GM23338 (cell line): ENCODE measurements around the gene SURF4. TPM values are rescaled to one million over a fixed set of nuclear protein-coding genes. Genes with fewer than 3 reads are reported as not detected.

Experiments
- ATAC-seq: fragments of 200-7000 bp; cut with Tn5 transposase; 3 replicates; pipeline ENCODE4 v1.9.1; 2020
- DNase-seq: peaks from one replicate; pipeline ENCODE4 v3.0.0-alpha.2; 2015; ENCODE audit warnings: low spot score
- H2AFZ ChIP-seq: fragments of 200-600 bp; sonication (generic); 2 replicates; pipeline ENCODE4 v1.8.0; 2016; ENCODE audit warnings: antibody characterized with exemption, mild to moderate bottlenecking, moderate library complexity
- H3F3A ChIP-seq: fragments of 200-600 bp; sonication (generic); replicated peaks from 2 replicates; pipeline ENCODE4 v1.8.0; 2017; ENCODE audit warnings: antibody characterized with exemption, mixed run types, low read depth
- H3K27ac ChIP-seq: fragments of 200-600 bp; sonication (generic); 2 replicates; pipeline ENCODE4 v1.6.1; 2016; ENCODE audit warnings: low read depth
- H3K27me3 ChIP-seq: fragments of 200-600 bp; sonication (generic); 2 replicates; pipeline ENCODE4 v1.8.0; 2016; ENCODE audit warnings: mild to moderate bottlenecking, mixed run types, moderate library complexity; ENCODE audit not compliant: insufficient read depth
- H3K36me3 ChIP-seq: fragments of 200-600 bp; sonication (generic); 2 replicates; pipeline ENCODE4 v1.8.0; 2016; ENCODE audit warnings: mild to moderate bottlenecking; ENCODE audit not compliant: insufficient read depth
- H3K4me1 ChIP-seq: fragments of 200-600 bp; sonication (generic); 2 replicates; pipeline ENCODE4 v1.8.0; 2016; ENCODE audit warnings: mild to moderate bottlenecking, moderate library complexity; ENCODE audit not compliant: insufficient read depth
- H3K4me2 ChIP-seq: fragments of 200-600 bp; sonication (generic); 2 replicates; pipeline ENCODE4 v1.7.1; 2017; ENCODE audit warnings: mixed run types
- H3K4me3 ChIP-seq: fragments of 200-600 bp; sonication (generic); 2 replicates; pipeline ENCODE4 v1.6.1; 2016; ENCODE audit warnings: mixed run types
- H3K79me2 ChIP-seq: fragments of 200-600 bp; sonication (generic); replicated peaks from 2 replicates; pipeline ENCODE4 v1.8.0; 2017; ENCODE audit warnings: mild to moderate bottlenecking; ENCODE audit not compliant: insufficient read depth
- H3K9me2 ChIP-seq: fragments of 200-600 bp; sonication (generic); 2 replicates; pipeline ENCODE4 v1.8.0; 2017; ENCODE audit not compliant: insufficient read depth
- H4K20me1 ChIP-seq: fragments of 200-600 bp; sonication (generic); replicated peaks from 2 replicates; pipeline ENCODE4 v1.8.0; 2017; ENCODE audit warnings: mild to moderate bottlenecking; ENCODE audit not compliant: insufficient read depth
- H3K27ac Mint-ChIP-seq: 2 replicates; pipeline ENCODE4 v1.8.0; 2020; ENCODE audit warnings: inconsistent platforms, mild to moderate bottlenecking, moderate library complexity, mixed read lengths
- H3K27me3 Mint-ChIP-seq: 3 replicates; pipeline ENCODE4 v1.8.0; 2022; ENCODE audit warnings: low read depth, mild to moderate bottlenecking, moderate library complexity, mixed read lengths, inconsistent platforms; ENCODE audit not compliant: insufficient read depth, poor library complexity
- H3K36me3 Mint-ChIP-seq: 3 replicates; pipeline ENCODE4 v1.8.0; 2021; ENCODE audit warnings: low read depth, mild to moderate bottlenecking, inconsistent platforms, moderate library complexity, mixed read lengths
- H3K4me1 Mint-ChIP-seq: 3 replicates; pipeline ENCODE4 v1.8.0; 2020; ENCODE audit warnings: mild to moderate bottlenecking, inconsistent platforms, mixed read lengths
- H3K4me3 Mint-ChIP-seq: 3 replicates; pipeline ENCODE4 v1.8.0; 2021; ENCODE audit warnings: moderate library complexity, mild to moderate bottlenecking, inconsistent platforms, mixed read lengths
- H3K9me3 Mint-ChIP-seq: 3 replicates; pipeline ENCODE4 v1.8.0; 2020; ENCODE audit warnings: moderate library complexity, mild to moderate bottlenecking, inconsistent platforms, mixed read lengths
- CREB1 ChIP-seq: fragments of 250-450 bp; sonication (Bioruptor Pico); IDR thresholded peaks from 2 replicates; pipeline ENCODE4 v1.5.0; 2020; ENCODE audit warnings: low read depth, mild to moderate bottlenecking, moderate library complexity
- EZH2 ChIP-seq: fragments of 200-600 bp; sonication (generic); IDR thresholded peaks from one replicate; pipeline ENCODE4 v1.8.0; 2017; ENCODE audit warnings: antibody characterized with exemption, mild to moderate bottlenecking, low read depth; ENCODE audit not compliant: unreplicated experiment
- EZH2phosphoT487 ChIP-seq: fragments of 200-600 bp; sonication (generic); IDR thresholded peaks from one replicate; pipeline ENCODE4 v1.8.1; 2018; ENCODE audit warnings: antibody characterized with exemption; ENCODE audit not compliant: unreplicated experiment
- JUNB ChIP-seq: IDR thresholded peaks from one replicate; pipeline ENCODE4 v1.6.1; 2016; ENCODE audit warnings: antibody characterized with exemption; ENCODE audit not compliant: unreplicated experiment
- NANOG ChIP-seq: IDR thresholded peaks from 2 replicates; pipeline ENCODE4 v1.6.1; 2016; ENCODE audit warnings: antibody characterized with exemption, borderline replicate concordance
- ZNF114 ChIP-seq: fragments of 250-450 bp; sonication (Bioruptor Pico); IDR thresholded peaks from 2 replicates; pipeline ENCODE4 v1.5.0; 2020; ENCODE audit warnings: mild to moderate bottlenecking, moderate library complexity
- ZNF331 ChIP-seq: fragments of 250-450 bp; sonication (Bioruptor Pico); IDR thresholded peaks from 2 replicates; pipeline ENCODE4 v1.5.0; 2020; ENCODE audit warnings: low read depth, mild to moderate bottlenecking, moderate library complexity
- polyA plus RNA-seq: library from polyadenylated mRNA; unstranded; fragments of >200 nt; fragmentation: Nextera tagmentation; extraction: Ambion mirVana; gene quantifications from 2 replicates; pipeline ENCODE4 v1.2.1, GENCODE V29; 2016
- total RNA-seq: library from RNA; depleted of rRNA; stranded (reverse); fragments of >200 nt; shearing (Covaris generic); gene quantifications from 2 replicates; pipeline ENCODE4 v1.2.3, GENCODE V29; 2014
- TF ChIP-seq, protein P1 (sequence below): IDR thresholded peaks from one replicate; pipeline ENCODE4 v1.6.1; 2018; ENCODE audit warnings: antibody characterized with exemption; ENCODE audit not compliant: unreplicated experiment
- TF ChIP-seq, protein P2 (sequence below): IDR thresholded peaks from 2 replicates; pipeline ENCODE4 v1.6.1; 2016; ENCODE audit warnings: antibody characterized with exemption
- TF ChIP-seq, protein P3 (sequence below), 2 experiments: fragments of 200-600 bp in 1 of 2; sonication (generic) in 1 of 2; conservative IDR thresholded peaks; 2 replicates each; pipeline versions ENCODE4 v1.5.1 to v1.6.1; 2016 to 2017; ENCODE audit warnings: antibody characterized with exemption in 2 of 2, low read depth in 2 of 2, mild to moderate bottlenecking in 2 of 2, moderate library complexity in 1 of 2

SURF4 gene
- total and polyA plus RNA-seq, 2 experiments from 2014 or later = 66.3 to 242 TPM

DNA sequence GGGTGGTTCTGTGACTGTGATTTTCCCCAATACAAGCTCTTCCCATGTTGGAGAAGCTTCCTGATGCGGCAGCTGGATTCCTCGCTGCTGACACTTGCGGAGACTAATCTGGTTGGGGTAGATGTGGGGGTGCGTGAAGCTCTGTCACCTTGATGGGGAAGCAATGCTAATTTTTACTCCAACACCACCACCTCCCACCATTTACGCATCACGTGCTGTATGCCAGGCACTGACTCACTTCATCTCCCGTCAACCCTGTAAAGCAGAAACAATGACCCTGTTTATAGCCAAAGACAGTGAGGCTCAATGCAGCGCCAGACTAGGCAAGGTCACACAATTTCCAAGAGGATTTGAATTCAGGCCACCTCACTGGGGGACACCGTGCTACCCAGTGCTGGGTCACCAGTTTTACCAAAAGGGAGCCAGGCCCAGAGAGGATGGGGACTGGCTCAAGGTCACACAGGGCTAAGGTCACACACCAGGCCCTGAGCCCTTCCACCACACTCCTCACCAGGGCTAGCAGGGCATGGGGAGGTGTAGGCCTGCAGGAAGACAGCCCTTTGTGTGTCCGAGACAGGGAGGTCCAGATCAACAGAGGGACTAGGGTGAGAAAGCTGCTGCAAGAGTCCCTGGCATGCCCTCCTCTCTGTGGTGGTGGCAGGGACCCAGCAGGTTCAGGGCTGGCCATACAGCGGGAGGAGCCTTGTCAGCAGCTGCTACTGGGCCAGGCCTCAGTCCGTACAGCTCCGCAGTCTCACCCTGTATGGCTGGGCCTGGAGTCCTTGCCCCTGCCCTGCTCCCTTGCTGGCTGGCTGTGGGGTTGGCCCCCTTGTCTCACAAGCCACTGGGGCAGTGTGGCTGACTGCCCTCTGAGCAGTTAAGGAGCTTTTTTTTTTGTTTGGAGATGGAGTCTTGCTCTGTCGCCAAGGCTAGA, 3.6 kb upstream of the SURF4 start:
- peaks cover 11% of the 10 kb centered on the region for H3K79me2 ChIP-seq
- peaks cover 7% of the 10 kb centered on the region; the same call in 1 of the 2 replicates for H4K20me1 ChIP-seq
- Mint-ChIP-seq H3K4me3 (no peak overlapping the region), H3K27me3 (peaks cover 27% of the 10 kb centered on the region), H3K9me3 (peaks cover 14% of the 10 kb centered on the region; the same call in 2 of the 3 replicates), H3K36me3 (peaks cover 7% of the 10 kb centered on the region; the same call in 1 of the 3 replicates), H3K27ac (no peak overlapping the region), H3K4me1 (peaks cover 7% of the 10 kb centered on the region; the same call in 2 of the 3 replicates)
- ATAC-seq (no peak), DNase-seq (no peak)
- peaks cover 13% of the 10 kb centered on the region for H3K27me3 ChIP-seq
- H3K4me1 ChIP-seq = peaks cover 9% of the 10 kb centered on the region; the same call in 1 of the 2 replicates
- peaks cover 11% of the 10 kb centered on the region; the same call in 1 of the 2 replicates for H3K9me2 ChIP-seq
- TF ChIP-seq NANOG (no peak), ZNF114 (CRISPR knock-in tag) (no peak), EZH2phosphoT487 (no peak)
- TF ChIP-seq, protein P1, sequence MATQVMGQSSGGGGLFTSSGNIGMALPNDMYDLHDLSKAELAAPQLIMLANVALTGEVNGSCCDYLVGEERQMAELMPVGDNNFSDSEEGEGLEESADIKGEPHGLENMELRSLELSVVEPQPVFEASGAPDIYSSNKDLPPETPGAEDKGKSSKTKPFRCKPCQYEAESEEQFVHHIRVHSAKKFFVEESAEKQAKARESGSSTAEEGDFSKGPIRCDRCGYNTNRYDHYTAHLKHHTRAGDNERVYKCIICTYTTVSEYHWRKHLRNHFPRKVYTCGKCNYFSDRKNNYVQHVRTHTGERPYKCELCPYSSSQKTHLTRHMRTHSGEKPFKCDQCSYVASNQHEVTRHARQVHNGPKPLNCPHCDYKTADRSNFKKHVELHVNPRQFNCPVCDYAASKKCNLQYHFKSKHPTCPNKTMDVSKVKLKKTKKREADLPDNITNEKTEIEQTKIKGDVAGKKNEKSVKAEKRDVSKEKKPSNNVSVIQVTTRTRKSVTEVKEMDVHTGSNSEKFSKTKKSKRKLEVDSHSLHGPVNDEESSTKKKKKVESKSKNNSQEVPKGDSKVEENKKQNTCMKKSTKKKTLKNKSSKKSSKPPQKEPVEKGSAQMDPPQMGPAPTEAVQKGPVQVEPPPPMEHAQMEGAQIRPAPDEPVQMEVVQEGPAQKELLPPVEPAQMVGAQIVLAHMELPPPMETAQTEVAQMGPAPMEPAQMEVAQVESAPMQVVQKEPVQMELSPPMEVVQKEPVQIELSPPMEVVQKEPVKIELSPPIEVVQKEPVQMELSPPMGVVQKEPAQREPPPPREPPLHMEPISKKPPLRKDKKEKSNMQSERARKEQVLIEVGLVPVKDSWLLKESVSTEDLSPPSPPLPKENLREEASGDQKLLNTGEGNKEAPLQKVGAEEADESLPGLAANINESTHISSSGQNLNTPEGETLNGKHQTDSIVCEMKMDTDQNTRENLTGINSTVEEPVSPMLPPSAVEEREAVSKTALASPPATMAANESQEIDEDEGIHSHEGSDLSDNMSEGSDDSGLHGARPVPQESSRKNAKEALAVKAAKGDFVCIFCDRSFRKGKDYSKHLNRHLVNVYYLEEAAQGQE = no peak
- no peak overlapping the region for H3K4me2 ChIP-seq
- H2AFZ ChIP-seq = no peak overlapping the region
- H3K27ac ChIP-seq = no peak overlapping the region
- H3K4me3 ChIP-seq = no peak overlapping the region
- no peaks in the 10 kb centered on the region for H3F3A ChIP-seq
- no peaks in the 10 kb centered on the region for H3K36me3 ChIP-seq

DNA sequence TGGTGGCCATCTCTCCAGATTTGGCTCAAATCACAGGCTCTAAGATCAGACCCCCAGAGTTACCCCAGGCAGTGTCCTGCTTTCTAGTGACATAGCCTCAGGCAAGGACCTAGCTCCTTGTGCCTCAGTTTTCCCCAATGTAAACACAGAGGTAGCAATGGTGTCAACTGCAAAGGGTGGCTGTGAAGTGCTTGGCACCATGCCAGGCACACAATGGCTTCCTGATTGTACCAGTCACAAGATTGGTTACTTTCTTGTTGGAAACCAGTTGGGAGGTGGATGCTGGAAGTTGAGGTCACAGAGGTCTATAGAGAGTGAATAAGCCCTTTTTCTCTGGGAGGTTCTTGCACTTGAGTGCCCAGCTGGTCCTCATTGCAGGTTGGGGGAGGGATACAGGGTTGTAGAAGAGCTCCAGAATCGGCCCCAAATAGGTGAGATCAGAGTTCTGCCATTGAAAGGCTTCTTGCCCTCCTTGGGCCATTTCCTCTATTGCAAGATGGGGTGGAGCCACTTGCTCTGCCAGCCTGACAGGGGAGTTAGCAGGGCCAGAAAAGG, 2.6 kb upstream of the SURF4 start:
- ATAC-seq (no peak), DNase-seq (no peak)
- H3K4me3 Mint-ChIP-seq = no peak overlapping the region
- H3K9me3 Mint-ChIP-seq = peaks cover 14% of the 10 kb centered on the region; the same call in 2 of the 3 replicates
- H3K9me2 ChIP-seq = peaks cover 11% of the 10 kb centered on the region; the same call in 1 of the 2 replicates
- peaks cover 13% of the 10 kb centered on the region for H3K27me3 ChIP-seq
- H3K27me3 Mint-ChIP-seq = peaks cover 29% of the 10 kb centered on the region
- H2AFZ ChIP-seq = no peak overlapping the region
- H3F3A ChIP-seq = no peaks in the 10 kb centered on the region
- peaks cover 7% of the 10 kb centered on the region; the same call in 1 of the 3 replicates for H3K36me3 Mint-ChIP-seq
- H3K27ac ChIP-seq = no peak overlapping the region
- H3K4me1 Mint-ChIP-seq = peaks cover 7% of the 10 kb centered on the region; the same call in 2 of the 3 replicates
- H3K4me3 ChIP-seq = no peak overlapping the region
- H3K27ac Mint-ChIP-seq = no peak overlapping the region
- H4K20me1 ChIP-seq = peaks cover 16% of the 10 kb centered on the region
- peaks cover 21% of the 10 kb centered on the region for H3K79me2 ChIP-seq
- H3K4me1 ChIP-seq = peaks cover 10% of the 10 kb centered on the region; the same call in 1 of the 2 replicates
- no peak overlapping the region for H3K4me2 ChIP-seq
- no peaks in the 10 kb centered on the region for H3K36me3 ChIP-seq
- TF ChIP-seq JUNB (no peak), EZH2phosphoT487 (no peak), CREB1 (CRISPR knock-in tag) (no peak), ZNF114 (CRISPR knock-in tag) (no peak), EZH2 (no peak), ZNF331 (CRISPR knock-in tag) (no peak), NANOG (no peak)
- TF ChIP-seq, protein P2, sequence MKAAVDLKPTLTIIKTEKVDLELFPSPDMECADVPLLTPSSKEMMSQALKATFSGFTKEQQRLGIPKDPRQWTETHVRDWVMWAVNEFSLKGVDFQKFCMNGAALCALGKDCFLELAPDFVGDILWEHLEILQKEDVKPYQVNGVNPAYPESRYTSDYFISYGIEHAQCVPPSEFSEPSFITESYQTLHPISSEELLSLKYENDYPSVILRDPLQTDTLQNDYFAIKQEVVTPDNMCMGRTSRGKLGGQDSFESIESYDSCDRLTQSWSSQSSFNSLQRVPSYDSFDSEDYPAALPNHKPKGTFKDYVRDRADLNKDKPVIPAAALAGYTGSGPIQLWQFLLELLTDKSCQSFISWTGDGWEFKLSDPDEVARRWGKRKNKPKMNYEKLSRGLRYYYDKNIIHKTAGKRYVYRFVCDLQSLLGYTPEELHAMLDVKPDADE = no peak
- TF ChIP-seq, protein P3, sequence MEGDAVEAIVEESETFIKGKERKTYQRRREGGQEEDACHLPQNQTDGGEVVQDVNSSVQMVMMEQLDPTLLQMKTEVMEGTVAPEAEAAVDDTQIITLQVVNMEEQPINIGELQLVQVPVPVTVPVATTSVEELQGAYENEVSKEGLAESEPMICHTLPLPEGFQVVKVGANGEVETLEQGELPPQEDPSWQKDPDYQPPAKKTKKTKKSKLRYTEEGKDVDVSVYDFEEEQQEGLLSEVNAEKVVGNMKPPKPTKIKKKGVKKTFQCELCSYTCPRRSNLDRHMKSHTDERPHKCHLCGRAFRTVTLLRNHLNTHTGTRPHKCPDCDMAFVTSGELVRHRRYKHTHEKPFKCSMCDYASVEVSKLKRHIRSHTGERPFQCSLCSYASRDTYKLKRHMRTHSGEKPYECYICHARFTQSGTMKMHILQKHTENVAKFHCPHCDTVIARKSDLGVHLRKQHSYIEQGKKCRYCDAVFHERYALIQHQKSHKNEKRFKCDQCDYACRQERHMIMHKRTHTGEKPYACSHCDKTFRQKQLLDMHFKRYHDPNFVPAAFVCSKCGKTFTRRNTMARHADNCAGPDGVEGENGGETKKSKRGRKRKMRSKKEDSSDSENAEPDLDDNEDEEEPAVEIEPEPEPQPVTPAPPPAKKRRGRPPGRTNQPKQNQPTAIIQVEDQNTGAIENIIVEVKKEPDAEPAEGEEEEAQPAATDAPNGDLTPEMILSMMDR (conservative IDR thresholded peaks at IDR 0.05; ENCODE audit: low read depth in 2 of 2) = no peak
- TF ChIP-seq, protein P1 = no peak
